Activated naive CD8-positive, alpha-beta T cell (primary cell): ENCODE data around the gene CCNG1.
"Not testable (repeated sequence)": the region's sequence is repeated elsewhere in the genome, so short reads cannot be mapped to it uniquely, and the experiment has no call there.

Experiments
- H3K27ac Mint-ChIP-seq: one replicate; pipeline ENCODE4 v1.8.0; 2021; ENCODE audit warnings: mixed read lengths
- H3K27me3 Mint-ChIP-seq: one replicate; pipeline ENCODE4 v1.8.0; 2021; ENCODE audit warnings: mixed read lengths
- H3K36me3 Mint-ChIP-seq: one replicate; pipeline ENCODE4 v1.8.0; 2021; ENCODE audit warnings: mixed read lengths
- H3K4me1 Mint-ChIP-seq: one replicate; pipeline ENCODE4 v1.8.0; 2021; ENCODE audit warnings: low read depth, mixed read lengths
- H3K4me3 Mint-ChIP-seq: one replicate; pipeline ENCODE4 v1.8.0; 2021; ENCODE audit warnings: mild to moderate bottlenecking, mixed read lengths
- H3K9me3 Mint-ChIP-seq: one replicate; pipeline ENCODE4 v1.8.0; 2021; ENCODE audit warnings: low read depth, mixed read lengths

CCNG1 gene, protein sequence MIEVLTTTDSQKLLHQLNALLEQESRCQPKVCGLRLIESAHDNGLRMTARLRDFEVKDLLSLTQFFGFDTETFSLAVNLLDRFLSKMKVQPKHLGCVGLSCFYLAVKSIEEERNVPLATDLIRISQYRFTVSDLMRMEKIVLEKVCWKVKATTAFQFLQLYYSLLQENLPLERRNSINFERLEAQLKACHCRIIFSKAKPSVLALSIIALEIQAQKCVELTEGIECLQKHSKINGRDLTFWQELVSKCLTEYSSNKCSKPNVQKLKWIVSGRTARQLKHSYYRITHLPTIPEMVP

DNA sequence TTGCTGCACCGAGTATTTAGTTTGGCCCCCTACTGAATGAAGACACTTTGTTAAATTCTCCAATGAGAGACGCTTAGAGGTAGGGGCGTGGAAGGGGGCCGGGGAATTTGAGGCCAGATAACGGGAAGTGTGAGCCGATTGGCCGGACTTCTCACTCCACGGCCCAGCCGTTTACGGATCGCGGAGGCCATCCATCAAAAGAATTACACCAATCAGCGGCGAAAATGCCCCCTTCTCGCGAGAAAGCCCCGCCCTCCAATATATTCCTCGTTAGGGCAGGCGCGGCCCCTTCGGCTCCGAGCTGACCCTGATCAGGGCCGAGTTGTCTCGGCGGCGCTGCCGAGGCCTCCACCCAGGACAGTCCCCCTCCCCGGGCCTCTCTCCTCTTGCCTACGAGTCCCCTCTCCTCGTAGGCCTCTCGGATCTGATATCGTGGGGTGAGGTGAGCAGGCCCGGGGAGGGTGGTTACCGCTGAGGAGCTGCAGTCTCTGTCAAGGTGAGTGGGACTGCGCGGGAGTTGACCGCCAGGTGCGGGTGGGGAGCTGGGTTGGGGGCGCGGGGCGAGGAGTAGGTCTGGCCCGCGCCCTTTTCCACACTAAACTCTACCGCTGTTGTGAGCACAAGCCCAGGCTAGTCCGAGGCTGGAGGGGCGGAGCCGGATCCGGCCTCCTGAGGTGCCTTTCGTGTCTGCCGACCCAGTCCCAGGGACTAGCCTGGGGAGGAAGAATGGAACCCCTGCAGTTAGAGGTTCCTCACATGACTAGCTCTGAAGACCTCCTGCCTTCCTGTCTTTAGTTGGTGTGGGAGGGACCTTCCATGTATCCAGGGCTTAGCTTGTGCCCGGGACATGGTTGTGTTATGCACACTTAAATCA is at the start of gene CCNG1:
Gene CCNG1 (plus strand): TSS at position 287 of the 874 bp plus-strand sequence. CDS start 1,662 bp downstream, outside the sequence.
- Mint-ChIP-seq H3K4me3 (peak within 1 kb of the TSS; percentile 92), H3K27me3 (no peaks in the 10 kb centered on the region), H3K27ac (peak within 1 kb of the TSS; percentile 96), H3K36me3 (peaks cover 7% of the 10 kb centered on the region), H3K9me3 (no peaks in the 10 kb centered on the region), H3K4me1 (peaks cover 52% of the 10 kb centered on the region)

DNA sequence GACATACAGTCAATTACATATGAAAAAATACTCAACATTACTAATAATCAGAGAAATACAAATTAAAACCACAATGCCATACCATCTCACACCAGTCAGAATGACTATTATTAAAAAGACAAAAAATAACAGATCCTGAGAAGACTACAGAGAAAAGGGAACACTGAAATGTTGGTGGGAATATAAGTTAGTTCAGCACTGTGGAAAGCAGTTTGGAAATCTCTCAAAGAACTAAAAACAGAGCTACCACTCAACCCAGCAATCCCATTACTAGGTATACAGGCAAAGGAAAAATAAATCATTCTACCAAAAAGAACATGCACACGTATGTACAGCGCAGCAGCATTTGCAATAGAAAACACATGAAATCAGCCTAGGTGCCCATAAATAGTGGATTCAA is 41.6 kb upstream of the CCNG1 start:
- Mint-ChIP-seq H3K9me3 (no peaks in the 10 kb centered on the region), H3K36me3 (peaks cover 2% of the 10 kb centered on the region), H3K4me1 (no peaks in the 10 kb centered on the region), H3K27ac (no peak overlapping the region), H3K27me3 (peaks cover 14% of the 10 kb centered on the region), H3K4me3 (no peak overlapping the region)

DNA sequence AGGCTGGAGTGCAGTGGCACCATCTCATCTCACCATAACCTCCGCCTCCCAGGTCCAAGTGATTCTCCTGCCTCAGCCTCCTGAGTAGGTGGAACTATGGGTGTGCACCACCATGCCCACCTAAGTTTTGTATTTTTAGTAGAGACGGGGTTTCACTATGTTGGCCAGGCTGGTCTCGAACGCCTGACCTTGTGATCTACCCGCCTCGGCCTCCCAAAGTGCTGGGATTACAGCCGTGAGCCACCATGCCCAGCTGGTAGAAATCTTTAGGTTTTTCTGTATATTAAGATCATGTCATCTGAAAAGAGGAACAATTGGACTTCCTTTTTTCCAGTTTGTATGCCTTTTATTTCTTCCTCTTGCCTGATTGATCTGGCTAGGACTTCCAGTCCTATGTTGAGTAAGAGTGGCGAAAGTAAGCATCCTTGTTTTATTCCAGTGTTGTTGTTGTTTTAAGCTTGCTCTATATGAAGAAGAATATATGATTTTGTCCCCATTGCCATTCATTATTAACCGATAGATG is 40.5 kb upstream of the CCNG1 start:
- not testable (repeated sequence) for H3K4me3 Mint-ChIP-seq, H3K27ac Mint-ChIP-seq, H3K27me3 Mint-ChIP-seq, H3K9me3 Mint-ChIP-seq, H3K36me3 Mint-ChIP-seq, H3K4me1 Mint-ChIP-seq

- no peak overlapping the region for H3K27ac Mint-ChIP-seq
- H3K27me3 Mint-ChIP-seq, result peaks cover 9% of the 10 kb centered on the region
- no peaks in the 10 kb centered on the region for H3K9me3 Mint-ChIP-seq
- no peak overlapping the region for H3K4me3 Mint-ChIP-seq
- no peaks in the 10 kb centered on the region for H3K4me1 Mint-ChIP-seq
- peaks cover 2% of the 10 kb centered on the region for H3K36me3 Mint-ChIP-seq
Observed at GRCh38 chr5:163397354-163397753, 40.0 kb upstream of the CCNG1 start.

- Mint-ChIP-seq H3K4me3 (no peak overlapping the region), H3K9me3 (no peaks in the 10 kb centered on the region), H3K4me1 (no peaks in the 10 kb centered on the region), H3K36me3 (peaks cover 2% of the 10 kb centered on the region), H3K27me3 (peaks cover 7% of the 10 kb centered on the region), H3K27ac (no peak overlapping the region)
Observed at GRCh38 chr5:163399923-163400322, 37.5 kb upstream of the CCNG1 start.

DNA sequence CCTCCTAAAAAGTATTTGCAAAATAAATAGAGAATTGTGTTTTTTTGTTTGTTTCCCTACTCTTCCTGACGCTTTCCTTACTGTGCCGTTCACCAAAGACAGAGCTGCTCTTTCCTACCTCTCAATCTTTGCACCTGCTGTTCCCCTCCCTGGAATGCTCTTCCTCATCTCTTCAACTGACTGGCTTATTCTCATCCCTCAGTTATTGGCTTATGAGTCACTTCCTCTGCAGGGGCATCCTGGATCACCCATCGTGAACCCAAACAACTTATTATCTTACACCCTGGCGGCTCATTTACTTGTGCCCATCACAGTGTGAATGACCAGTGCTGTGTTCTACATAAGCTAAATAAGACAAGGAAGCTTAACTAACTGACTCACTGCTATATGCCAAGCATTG is 36.1 kb upstream of the CCNG1 start:
- H3K27ac Mint-ChIP-seq, result no peak overlapping the region
- H3K27me3 Mint-ChIP-seq, result peaks cover 7% of the 10 kb centered on the region
- no peaks in the 10 kb centered on the region for H3K4me1 Mint-ChIP-seq
- no peaks in the 10 kb centered on the region for H3K9me3 Mint-ChIP-seq
- H3K36me3 Mint-ChIP-seq, result peaks cover 2% of the 10 kb centered on the region
- no peak overlapping the region for H3K4me3 Mint-ChIP-seq

DNA sequence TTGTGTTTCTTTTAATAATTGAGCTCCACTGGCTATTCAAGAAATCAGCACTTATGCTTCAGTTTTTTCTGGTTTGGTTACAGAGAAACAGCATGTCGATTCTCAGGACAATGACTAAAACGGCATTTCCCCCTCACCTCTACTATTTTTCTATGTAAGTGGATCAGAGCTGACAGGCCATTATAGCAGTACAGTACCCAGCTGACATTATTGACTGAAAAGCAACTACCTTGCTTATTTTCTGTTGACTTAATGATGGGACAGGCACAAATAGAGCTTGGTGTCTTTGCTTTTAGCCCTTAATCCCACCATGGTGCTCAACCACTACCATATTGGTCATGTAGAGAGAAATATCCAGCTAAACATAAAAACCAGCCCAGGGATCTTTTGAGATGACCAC is 35.4 kb upstream of the CCNG1 start:
- no peaks in the 10 kb centered on the region for H3K4me1 Mint-ChIP-seq
- no peak overlapping the region for H3K27ac Mint-ChIP-seq
- H3K9me3 Mint-ChIP-seq, result no peaks in the 10 kb centered on the region
- no peak overlapping the region for H3K4me3 Mint-ChIP-seq
- H3K27me3 Mint-ChIP-seq, result peaks cover 6% of the 10 kb centered on the region
- peaks cover 2% of the 10 kb centered on the region for H3K36me3 Mint-ChIP-seq

DNA sequence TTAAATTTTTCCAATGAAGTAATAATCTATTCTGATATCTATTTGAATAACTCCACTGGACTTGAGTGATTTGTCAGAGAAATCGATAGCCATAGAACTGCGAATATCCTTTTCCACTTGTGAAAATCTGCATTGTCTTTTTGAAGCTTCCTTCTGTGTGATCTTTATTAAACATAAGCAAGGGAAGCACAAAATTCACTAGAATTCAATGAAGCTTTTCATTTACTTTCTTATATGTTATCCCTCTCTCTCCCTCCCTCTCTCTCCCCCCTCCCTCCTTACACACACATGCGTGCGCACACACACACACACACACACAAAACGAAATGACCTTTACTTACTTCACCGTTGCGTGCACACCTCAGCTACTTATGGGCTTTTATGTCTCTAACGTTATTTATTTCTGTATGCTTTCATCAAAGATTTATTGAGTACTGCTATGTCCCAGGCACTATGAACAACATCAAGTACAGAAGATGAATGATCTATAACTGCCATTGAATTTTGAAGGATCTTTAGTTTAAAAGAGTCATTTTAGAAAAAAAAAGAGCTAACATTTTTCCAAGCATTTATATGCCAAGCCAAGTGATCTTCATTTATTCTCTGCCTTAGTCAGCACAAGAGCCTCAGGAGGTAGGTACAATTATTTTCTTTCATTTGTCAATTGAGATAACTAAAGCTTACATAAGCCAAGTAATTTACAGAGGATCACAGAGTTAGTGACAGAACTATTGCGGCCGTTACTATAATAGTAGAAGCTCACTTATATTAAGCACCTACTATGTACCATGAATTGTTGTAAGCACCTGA is 32.8 kb upstream of the CCNG1 start:
- Mint-ChIP-seq H3K36me3 (no peaks in the 10 kb centered on the region), H3K4me3 (no peak overlapping the region), H3K27me3 (peaks cover 4% of the 10 kb centered on the region), H3K9me3 (no peaks in the 10 kb centered on the region), H3K4me1 (peaks cover 2% of the 10 kb centered on the region), H3K27ac (no peak overlapping the region)

GRCh38 chr5:163407034-163407655 is 30.2 kb upstream of the CCNG1 start:
- no peak overlapping the region for H3K4me3 Mint-ChIP-seq
- no peaks in the 10 kb centered on the region for H3K9me3 Mint-ChIP-seq
- peaks cover 2% of the 10 kb centered on the region for H3K27me3 Mint-ChIP-seq
- H3K27ac Mint-ChIP-seq, result no peak overlapping the region
- H3K4me1 Mint-ChIP-seq, result peaks cover 2% of the 10 kb centered on the region
- H3K36me3 Mint-ChIP-seq, result no peaks in the 10 kb centered on the region

- Mint-ChIP-seq H3K27me3 (peaks cover 2% of the 10 kb centered on the region), H3K4me1 (peaks cover 2% of the 10 kb centered on the region), H3K4me3 (no peak overlapping the region), H3K9me3 (no peaks in the 10 kb centered on the region), H3K27ac (no peak overlapping the region), H3K36me3 (no peaks in the 10 kb centered on the region)
Observed at GRCh38 chr5:163408311-163408923, 29.0 kb upstream of the CCNG1 start.

GRCh38 chr5:163409384-163409783 is 28.0 kb upstream of the CCNG1 start:
- no peak overlapping the region for H3K4me3 Mint-ChIP-seq
- H3K9me3 Mint-ChIP-seq, result no peaks in the 10 kb centered on the region
- no peak overlapping the region for H3K27ac Mint-ChIP-seq
- peaks cover 2% of the 10 kb centered on the region for H3K4me1 Mint-ChIP-seq
- H3K36me3 Mint-ChIP-seq, result no peaks in the 10 kb centered on the region
- H3K27me3 Mint-ChIP-seq, result peaks cover 5% of the 10 kb centered on the region

- Mint-ChIP-seq H3K27ac (no peak overlapping the region), H3K4me1 (peaks cover 2% of the 10 kb centered on the region), H3K27me3 (peaks cover 11% of the 10 kb centered on the region), H3K4me3 (no peak overlapping the region), H3K36me3 (no peaks in the 10 kb centered on the region), H3K9me3 (no peaks in the 10 kb centered on the region)
Observed at GRCh38 chr5:163410505-163410904, 26.9 kb upstream of the CCNG1 start.

GRCh38 chr5:163415673-163416072 is 21.7 kb upstream of the CCNG1 start:
- H3K36me3 Mint-ChIP-seq, H3K27ac Mint-ChIP-seq: not testable (repeated sequence)

GRCh38 chr5:163424836-163425235 is 12.6 kb upstream of the CCNG1 start:
- Mint-ChIP-seq H3K36me3 (no peaks in the 10 kb centered on the region), H3K27me3 (peaks cover 2% of the 10 kb centered on the region), H3K9me3 (no peaks in the 10 kb centered on the region), H3K27ac (no peak overlapping the region), H3K4me3 (no peak overlapping the region), H3K4me1 (peaks cover 6% of the 10 kb centered on the region)

More at GRCh38 chr5:163415673-163416072, 21.7 kb upstream of the CCNG1 start:
- H3K4me3 Mint-ChIP-seq, H3K9me3 Mint-ChIP-seq, H3K4me1 Mint-ChIP-seq: not testable (repeated sequence)
- H3K27me3 Mint-ChIP-seq, result peaks cover 15% of the 10 kb centered on the region
